Activated CD4-positive, alpha-beta T cell treated with anti-CD3 and anti-CD28 coated beads for 48 hours (primary cell): ENCODE measurements around the gene HS3ST1.
"Not testable (repeated sequence)": the region's sequence is repeated elsewhere in the genome, so short reads cannot be mapped to it uniquely, and the experiment has no call there.

Source experiments
- DNase-seq: peaks from one replicate; pipeline ENCODE4 v3.0.0-alpha.2; 2020

HS3ST1 gene

DNA sequence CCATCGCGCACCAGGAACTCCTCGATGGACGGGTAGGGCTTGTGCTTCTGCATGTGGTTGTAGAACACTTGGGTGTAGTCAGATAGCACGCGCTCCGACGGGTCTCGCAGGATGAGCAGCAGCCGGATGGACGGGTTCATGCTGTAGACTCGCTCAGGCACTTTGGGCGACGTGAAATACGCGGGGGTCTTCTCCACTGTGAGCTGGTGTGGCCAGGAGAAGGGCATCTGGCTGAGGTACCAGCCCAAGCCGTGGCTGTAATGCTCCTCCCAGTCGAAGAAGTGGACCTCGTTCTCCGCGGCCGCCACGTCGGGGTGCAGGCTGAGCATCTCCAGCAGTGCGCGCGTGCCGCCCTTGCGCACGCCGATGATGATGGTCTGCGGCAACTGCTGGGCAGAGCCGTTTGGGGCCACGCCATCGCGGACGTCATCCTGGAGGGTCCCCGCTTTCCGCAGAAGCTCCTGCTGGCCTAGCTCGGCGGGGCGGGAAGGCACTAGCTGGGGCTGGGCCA lies 29.2 kb downstream of the HS3ST1 start:
- no peak for DNase-seq

DNA sequence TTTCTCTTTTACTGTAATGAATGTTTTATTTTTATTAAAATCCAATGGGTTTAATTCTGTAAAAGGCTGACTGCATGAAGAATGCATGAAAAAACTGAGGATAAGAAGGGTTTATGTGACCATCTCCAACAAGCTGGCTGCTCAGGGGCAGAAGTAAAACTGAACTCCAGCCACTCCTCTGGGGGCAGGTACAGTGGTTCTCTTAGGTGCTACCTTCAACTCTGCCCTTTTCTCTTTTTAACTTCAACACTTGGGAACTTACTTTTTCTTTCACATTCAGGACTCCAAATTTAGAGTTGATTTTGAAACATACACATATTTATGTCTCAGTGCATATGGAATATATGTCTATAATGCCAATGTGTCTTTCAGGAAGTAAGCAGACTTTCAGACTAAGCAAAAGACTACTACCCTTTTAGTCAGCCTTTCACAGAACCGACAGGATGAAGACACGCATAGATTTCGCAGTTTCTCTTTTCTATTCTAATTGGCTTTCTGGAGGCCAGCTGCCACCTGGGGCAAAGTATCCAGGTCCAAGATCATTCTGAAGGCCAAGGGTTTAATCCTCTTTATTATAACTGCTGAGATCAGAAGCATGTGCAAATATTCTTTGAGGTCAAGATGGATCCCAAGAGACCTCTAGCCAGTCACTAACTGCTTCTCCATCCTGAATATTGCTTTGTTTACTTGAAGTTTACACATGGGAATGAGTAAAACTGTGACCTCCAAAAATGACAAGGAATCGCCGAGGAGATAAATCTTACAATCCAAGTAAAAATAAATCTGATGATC lies 30.7 kb downstream of the HS3ST1 start:
- DNase-seq: no peak

DNA sequence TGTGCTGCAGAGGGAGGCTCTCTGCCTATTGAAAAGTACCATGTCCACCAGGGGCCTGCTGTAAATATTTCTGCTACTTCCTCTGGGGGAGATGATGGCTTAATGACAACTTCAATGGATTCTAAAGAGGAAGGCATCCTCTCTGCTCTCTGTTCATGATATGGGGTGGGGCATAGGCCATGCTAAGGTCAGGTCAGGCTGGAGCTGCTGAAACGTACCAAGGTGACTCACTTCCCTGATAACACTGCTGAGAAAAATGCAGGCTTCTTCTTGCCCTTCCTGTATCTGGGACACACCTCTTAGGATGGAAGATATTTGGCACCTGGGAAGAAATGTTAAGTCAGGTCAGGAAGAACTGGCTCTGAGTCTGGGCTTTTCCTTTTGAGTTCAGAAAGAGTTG lies 31.5 kb downstream of the HS3ST1 start:
- DNase-seq: no peak

DNA sequence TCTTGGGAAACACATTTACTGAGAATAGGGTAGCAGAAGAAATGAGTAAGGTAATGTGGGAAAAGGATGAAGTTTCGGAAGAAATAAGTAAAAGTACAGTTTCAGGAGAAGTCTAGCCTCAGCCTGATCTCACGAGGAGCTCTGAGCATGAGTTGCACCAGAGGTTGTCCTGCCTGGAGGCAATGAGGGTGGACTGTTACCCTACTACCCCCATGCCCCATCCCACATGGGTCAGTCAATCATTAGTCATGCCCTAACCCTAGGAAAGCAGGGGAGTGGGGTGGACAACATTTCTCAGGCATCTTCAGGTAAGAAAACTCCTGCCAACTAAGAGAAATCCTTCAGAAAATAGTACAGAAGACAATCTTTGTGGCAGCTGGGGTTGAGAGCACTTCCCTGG lies 35.1 kb downstream of the HS3ST1 start:
- DNase-seq: no peak

DNA sequence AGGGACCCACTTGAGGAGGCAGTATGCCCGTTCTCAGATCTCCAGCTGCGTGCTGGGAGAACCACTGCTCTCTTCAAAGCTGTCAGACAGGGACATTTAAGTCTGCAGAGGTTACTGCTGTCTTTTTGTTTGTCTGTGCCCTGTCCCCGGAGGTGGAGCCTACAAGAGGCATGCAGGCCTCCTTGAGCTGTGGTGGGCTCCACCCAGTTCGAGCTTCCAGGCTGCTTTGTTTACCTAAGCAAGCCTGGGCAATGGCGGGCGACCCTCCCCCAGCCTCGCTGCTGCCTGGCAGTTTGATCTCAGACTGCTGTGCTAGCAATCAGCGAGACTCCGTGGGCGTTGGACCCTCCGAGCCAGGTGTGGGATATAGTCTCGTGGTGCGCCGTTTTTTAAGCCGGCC lies 44.6 kb downstream of the HS3ST1 start:
- DNase-seq: not testable (repeated sequence)

DNA sequence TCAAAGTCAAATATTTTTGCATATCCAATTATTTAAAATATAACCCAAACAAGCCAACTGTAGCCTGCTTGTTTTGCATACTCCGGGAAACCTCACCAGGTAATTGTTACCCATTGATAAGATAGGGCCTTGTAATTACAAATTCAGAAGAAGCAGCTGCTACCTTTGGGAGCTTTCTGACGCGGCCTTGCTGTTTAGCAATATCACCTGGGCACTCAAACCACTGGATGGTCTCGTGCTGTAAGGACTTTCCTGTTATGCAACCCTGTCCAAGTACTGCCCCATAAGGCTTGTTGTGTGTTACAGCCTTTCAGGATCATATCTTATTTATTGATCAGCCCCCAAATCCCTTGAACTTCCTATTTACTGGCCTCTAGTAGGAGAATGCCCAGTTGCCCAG lies 52.1 kb downstream of the HS3ST1 start:
- no peak for DNase-seq

DNA sequence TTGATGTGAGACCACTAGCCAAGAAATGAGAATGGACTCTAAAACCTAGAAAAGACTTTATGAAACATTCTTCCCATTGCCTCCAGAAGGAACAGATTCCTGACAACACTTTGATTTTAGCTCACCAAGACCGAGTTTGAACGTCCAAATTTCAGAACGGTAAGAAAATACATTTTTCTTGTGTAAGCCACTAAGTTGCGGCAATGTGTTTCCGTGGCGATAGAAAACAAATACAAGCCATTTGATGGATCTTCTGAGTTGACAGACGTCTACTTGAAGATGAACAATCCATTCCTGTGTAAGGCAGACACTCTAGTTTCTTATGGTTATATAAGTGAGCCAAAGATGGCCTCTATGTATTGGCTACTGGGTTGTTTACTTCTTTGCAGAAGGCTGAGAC lies 52.5 kb downstream of the HS3ST1 start:
- DNase-seq: no peak

DNA sequence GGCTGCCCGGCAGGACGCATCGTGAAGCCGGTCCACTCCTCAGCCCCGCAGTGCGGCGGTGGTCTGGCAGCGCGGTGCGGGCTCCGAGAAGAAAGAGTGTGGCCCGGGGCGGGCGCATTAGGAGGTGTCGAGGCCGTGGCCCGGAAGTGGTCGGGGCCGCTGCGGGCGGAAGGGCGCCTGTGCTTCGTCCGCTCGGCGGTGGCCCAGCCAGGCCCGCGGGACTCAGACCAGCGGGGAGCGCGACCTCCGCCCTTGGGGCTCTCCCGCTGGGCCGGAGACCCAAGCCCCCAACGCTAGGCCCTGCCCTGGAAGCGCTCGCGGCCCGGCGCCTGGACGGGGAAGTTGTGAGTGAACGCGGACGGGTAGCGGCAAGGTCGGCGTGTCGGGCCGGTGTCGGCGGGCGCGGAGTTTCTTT lies 60.0 kb downstream of the HS3ST1 start:
- no peak for DNase-seq

DNA sequence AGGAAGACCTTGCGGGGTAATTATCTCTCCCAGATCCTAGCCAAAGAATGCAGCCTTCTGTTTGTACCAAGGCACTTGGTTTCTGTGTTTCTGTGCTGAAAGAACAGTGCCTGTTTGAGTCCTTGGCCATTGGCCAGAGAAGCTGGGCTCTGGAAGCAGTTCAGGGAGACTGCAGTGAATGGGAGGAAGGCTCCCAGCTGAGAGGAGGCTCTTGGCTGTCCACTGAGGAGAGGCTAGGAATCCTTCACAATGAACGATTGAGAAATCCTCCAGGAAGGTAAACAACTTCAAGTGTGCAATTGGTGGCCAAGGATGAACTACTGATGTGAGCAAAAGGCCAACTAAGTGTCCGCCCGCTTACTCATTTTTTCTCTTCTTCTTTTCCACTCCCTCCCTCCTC lies 61.3 kb downstream of the HS3ST1 start:
- no peak for DNase-seq

DNA sequence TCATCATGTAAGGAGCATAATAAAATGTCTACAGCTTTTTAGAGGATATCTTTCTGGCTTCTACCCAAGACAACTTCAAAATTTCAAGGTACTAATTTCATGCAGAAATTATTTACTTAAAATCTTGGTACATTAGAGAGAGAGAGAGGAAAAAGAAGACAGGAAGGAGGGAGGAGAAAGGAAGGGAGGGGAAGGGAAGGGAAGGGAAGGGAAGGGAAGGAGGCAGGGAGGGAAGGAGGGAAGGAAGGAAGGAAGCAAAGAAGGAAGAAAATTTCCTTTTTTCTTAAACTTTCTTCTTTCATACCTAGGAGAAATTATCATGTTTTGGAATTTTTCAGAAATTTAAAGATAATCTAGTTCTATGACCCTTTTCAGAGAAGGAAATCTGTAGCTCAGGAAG lies 61.8 kb downstream of the HS3ST1 start:
- DNase-seq: no peak

DNA sequence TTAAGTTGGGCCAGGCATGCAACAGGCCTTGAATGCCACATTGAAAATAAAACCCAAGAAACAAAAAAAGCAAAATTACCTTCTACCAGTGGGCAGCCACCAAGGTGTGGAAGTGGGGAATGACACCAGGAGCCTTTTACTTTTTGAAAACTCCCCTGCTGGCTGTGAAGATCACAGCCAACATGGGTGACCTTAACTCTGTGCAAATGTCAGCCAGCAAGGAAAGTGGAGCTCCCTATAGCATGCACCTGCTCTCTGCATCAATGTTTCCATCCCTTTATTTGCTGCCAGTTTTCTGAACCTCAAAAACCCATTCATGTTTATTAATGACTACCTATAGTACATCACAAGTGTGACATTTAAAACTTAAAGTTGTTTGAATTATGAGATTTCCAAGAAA lies 63.7 kb downstream of the HS3ST1 start:
- DNase-seq: no peak

DNA sequence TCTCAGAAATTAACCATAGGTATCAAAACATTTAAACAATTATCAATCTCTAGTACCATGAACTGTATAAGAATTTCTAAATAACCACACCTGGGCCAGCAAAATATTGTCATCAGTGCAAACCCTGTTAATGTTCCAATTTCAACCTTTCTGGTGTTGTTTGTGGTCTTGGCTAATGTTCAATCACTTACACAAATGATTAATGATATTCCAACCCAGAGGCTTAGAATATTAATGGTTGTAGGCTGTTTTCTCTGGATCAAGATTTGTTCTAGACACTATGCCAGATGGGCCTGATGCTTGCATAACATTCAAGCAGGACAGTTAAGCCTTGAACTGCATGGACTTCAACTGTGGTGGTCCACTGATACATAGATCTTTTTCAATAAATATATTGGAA lies 69.1 kb downstream of the HS3ST1 start:
- DNase-seq: no peak

DNA sequence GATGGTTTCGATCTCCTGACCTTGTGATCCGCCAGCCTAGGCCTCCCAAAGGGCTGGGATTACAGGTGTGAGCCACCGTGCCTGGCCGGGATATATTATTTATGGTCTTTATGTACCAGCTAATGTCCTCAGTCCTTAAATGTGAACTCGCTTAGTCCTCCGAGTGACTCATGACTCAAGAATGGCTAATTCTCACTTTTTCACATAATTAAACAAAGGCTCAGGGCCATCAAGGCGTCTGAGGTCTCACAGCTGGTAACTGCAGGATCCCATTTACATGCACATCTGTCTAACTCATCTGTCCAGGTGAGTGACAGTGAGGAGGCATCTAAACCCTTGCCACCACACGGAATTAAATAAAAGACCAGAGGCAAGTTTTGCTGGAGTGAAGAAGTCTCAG lies 73.5 kb downstream of the HS3ST1 start:
- no peak for DNase-seq

DNA sequence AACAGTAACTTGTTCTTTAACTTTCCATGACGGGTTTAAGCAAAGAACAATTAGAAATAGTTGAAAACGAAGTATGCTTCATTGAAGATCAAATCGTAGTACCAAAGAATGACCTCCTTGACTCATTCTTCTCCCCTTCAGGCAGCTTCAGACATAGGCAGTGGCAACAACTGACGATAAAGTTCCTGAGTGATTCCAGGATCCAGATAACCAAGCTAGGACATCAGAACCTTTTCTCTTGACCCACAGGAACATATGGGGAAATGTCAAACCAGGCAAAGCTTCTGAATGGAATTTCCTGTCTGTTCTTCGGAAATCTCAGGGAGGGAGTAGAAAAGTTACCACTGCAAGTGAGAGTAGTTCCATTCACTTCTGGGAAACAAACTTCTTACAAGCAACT lies 74.2 kb downstream of the HS3ST1 start:
- no peak for DNase-seq

DNA sequence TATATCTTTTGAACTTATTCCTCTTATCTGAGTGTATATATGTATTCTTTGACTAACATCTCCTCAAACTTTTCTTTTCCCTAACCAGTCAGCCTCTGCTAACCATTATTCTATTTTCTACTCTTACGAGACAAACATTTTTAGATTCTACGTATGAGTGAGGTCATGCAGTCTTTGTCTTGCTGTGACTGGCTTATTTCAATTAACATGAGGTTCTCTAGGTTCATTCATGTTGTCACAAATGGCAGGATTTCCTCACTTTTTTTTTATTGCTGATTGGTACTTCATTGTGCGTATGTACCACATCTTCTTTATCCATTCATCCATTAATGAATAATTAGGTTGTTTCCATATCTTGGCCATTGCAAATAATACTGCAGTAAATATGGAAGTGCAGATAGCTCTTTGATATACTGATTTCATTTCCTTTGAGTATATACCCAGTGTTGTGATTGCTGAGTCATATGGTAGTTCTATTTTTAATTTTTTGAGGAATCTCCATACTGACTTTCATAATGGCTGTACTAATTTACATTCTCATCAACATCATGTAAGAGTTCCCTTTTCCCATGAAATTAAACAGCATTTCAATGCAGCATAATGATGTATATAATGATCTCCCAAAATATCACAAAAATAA lies 80.1 kb downstream of the HS3ST1 start:
- no peak for DNase-seq

DNA sequence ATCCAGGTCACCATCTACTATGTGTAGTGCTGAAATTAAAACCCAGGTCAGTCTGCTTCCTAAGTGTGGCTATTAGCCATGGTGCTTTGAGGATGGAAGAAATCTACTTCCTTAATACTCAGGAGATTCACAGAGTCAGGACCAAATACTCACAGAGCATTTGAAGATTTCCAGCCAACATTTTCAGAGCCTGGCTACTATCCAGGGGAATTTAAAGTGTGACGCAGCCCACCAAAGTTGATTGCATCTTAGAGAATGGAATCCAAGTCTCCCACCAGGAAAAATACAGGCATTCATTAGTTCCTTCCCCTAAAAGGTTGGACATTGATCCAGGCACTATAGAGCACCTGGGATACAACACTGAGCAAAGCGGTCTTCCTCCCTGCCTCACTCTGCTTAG lies 83.8 kb downstream of the HS3ST1 start:
- DNase-seq: no peak

DNA sequence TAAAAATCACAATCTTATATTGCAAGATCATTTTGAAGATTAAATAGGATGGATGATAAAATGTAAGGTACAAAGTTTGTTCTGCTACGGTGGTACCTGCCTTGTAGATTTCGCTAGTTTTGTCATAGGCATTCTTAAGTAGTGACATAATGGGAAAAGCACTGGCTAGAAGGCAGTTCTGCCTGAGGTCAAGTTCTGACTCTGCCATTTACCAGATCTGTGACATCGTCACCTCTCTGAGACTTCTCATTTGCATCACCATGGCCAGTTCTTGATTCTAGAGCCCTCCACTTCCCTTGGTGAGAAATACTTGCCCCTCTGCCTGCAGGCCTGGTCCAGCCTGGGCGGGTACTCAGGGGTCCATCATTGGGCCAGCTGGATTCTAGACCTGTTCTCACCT lies 85.2 kb downstream of the HS3ST1 start:
- DNase-seq: no peak
